Measurements from ENCODE around the gene GPR107.

Gene GPR107

DNA sequence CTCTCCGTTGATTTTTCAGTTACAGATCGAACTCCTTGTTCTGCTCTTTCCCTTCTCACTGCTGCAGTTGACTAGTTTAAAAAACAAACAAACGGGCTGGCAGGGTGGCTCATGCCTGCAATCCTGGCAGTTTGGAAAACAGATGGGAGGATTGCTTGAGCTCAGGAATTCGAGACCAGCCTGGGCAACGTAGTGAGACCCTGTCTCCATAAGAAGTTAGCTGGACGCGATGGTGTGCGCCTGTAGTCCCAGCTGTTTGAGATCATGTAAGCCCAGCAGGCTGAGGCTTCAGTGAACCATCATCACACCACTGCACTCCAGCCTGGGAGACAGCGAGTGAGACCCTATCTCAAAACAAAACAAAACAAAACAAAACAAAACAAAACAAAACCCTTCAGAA lies 67.1 kb downstream of the GPR107 start:
- Histone ChIP-seq H3K9ac (ENCODE audit: insufficient read length) (no peak overlapping the region), H3K9me3 (ENCODE audit: low read depth, low read length) (no peaks in the 10 kb centered on the region), H3K27ac (no peak overlapping the region), H3K4me3 (no peak overlapping the region), H3K36me3 (ENCODE audit: insufficient read depth, low read length) (no peaks in the 10 kb centered on the region)
- TF ChIP-seq POLR2AphosphoS5 (IDR thresholded peaks at IDR 0.05; ENCODE audit: borderline replicate concordance, low read depth, low read length) (no peak), EZH2 (IDR thresholded peaks at IDR 0.05) (no peak), FOXP2 (optimal IDR thresholded peaks at IDR 0.05; ENCODE audit: control extremely low read depth, extremely low read length, insufficient read depth) (no peak)
- no peak for DNase-seq (ENCODE audit: low read depth, low spot score)

GRCh38 chr9:130122456-130122855 lies 68.8 kb downstream of the GPR107 start:
- Histone ChIP-seq H3K9ac (ENCODE audit: insufficient read length) (no peak overlapping the region), H3K9me3 (ENCODE audit: low read depth, low read length) (no peaks in the 10 kb centered on the region), H3K4me3 (no peak overlapping the region), H3K36me3 (ENCODE audit: insufficient read depth, low read length) (0 out of 2 replicates have a peak, but pooled peaks cover 9% of the 10 kb centered on the region), H3K27ac (no peak overlapping the region)
- no peak for TF ChIP-seq FOXP2 (optimal IDR thresholded peaks at IDR 0.05; ENCODE audit: control extremely low read depth, extremely low read length, insufficient read depth)
- TF ChIP-seq POLR2AphosphoS5 (IDR thresholded peaks at IDR 0.05; ENCODE audit: borderline replicate concordance, low read depth, low read length), result no peak
- no peak for TF ChIP-seq EZH2 (IDR thresholded peaks at IDR 0.05)
- no peak for DNase-seq (ENCODE audit: low read depth, low spot score)

GRCh38 chr9:130124085-130124860 lies 70.6 kb downstream of the GPR107 start:
- H3K9me3 ChIP-seq (ENCODE audit: low read depth, low read length), result no peaks in the 10 kb centered on the region
- DNase-seq (ENCODE audit: low read depth, low spot score), result no peak
- H3K36me3 ChIP-seq (ENCODE audit: insufficient read depth, low read length), result peaks cover 21% of the 10 kb centered on the region; the same call in 1 of the 2 replicates
- no peak overlapping the region for H3K27ac ChIP-seq
- no peak overlapping the region for H3K4me3 ChIP-seq
- TF ChIP-seq EZH2 (IDR thresholded peaks at IDR 0.05) (no peak), POLR2AphosphoS5 (IDR thresholded peaks at IDR 0.05; ENCODE audit: borderline replicate concordance, low read depth, low read length) (no peak), FOXP2 (optimal IDR thresholded peaks at IDR 0.05; ENCODE audit: control extremely low read depth, extremely low read length, insufficient read depth) (no peak)
- H3K9ac ChIP-seq (ENCODE audit: insufficient read length), result no peak overlapping the region

DNA sequence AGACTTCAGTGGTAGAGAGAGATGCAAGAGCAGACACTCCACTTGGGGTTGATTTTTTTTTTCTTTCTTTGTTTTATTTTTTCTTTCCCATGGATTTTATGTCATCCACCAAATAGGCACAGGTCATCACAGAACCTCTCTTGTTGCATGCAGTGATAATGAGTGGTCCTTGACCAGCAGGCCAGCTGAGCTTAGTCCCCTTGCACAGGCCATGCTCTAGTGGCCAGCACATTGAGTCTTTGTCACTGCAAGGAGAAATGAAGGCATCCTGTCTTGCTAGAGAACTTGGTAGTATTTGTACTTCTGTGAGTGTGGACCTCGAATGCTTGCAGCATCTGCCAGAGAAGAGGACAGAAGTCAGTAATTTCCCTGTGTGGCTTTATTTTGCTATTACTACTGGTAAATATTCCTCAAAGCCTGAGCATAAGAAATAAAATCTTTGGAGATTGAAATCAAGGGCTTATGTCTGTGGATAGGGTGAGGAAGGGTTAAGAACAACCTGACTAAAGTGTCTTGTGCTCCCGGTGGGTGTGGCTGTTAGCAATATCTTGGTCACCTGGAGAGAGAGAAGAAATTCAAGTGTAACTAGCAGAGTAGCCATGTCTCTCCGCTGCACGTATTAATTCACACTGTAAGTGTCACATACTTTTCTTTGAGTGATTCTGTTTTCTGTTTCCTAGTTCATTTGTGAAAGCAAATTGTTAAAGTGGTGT lies 73.2 kb downstream of the GPR107 start:
- H3K27ac ChIP-seq, result 0 out of 2 replicates have a peak overlapping the region, but pooled peaks have one; percentile 25
- H3K4me3 ChIP-seq, result no peak overlapping the region
- DNase-seq (ENCODE audit: low read depth, low spot score), result no peak
- H3K36me3 ChIP-seq (ENCODE audit: insufficient read depth, low read length), result peaks cover 25% of the 10 kb centered on the region; the same call in 1 of the 2 replicates
- no peaks in the 10 kb centered on the region for H3K9me3 ChIP-seq (ENCODE audit: low read depth, low read length)
- no peak for TF ChIP-seq FOXP2 (optimal IDR thresholded peaks at IDR 0.05; ENCODE audit: control extremely low read depth, extremely low read length, insufficient read depth)
- TF ChIP-seq EZH2 (IDR thresholded peaks at IDR 0.05), result no peak
- no peak for TF ChIP-seq POLR2AphosphoS5 (IDR thresholded peaks at IDR 0.05; ENCODE audit: borderline replicate concordance, low read depth, low read length)
- H3K9ac ChIP-seq (ENCODE audit: insufficient read length), result no peak overlapping the region

DNA sequence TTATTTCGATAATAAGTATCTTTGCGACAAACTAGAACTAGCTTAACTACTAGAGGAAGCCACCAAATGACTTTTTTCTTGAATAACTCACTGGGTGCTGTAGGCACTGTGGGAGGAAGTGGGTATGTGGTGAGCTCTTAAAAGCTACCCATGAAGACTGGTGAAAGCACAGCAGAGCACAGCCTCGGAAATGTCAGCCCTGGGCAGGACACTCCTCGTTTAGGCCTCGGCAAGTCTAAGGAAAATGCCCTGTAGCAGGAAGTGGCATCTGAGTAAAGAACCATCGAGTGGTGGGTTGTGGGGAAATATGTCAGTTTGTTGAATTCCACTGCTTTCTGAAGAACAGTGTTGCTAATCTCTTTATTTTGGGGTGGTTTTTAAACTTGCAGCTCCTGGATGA lies 74.5 kb downstream of the GPR107 start:
- peaks cover 25% of the 10 kb centered on the region; the same call in 1 of the 2 replicates for H3K36me3 ChIP-seq (ENCODE audit: insufficient read depth, low read length)
- H3K4me3 ChIP-seq, result no peak overlapping the region
- H3K27ac ChIP-seq, result peak overlapping the region; percentile 46; the same call in 1 of the 2 replicates
- TF ChIP-seq POLR2AphosphoS5 (IDR thresholded peaks at IDR 0.05; ENCODE audit: borderline replicate concordance, low read depth, low read length), result no peak
- no peak for TF ChIP-seq EZH2 (IDR thresholded peaks at IDR 0.05)
- no peak for TF ChIP-seq FOXP2 (optimal IDR thresholded peaks at IDR 0.05; ENCODE audit: control extremely low read depth, extremely low read length, insufficient read depth)
- no peak overlapping the region for H3K9ac ChIP-seq (ENCODE audit: insufficient read length)
- H3K9me3 ChIP-seq (ENCODE audit: low read depth, low read length), result no peaks in the 10 kb centered on the region
- DNase-seq (ENCODE audit: low read depth, low spot score), result no peak

GRCh38 chr9:130128733-130129431 lies 75.2 kb downstream of the GPR107 start:
- TF ChIP-seq EZH2 (IDR thresholded peaks at IDR 0.05) (no peak), POLR2AphosphoS5 (IDR thresholded peaks at IDR 0.05; ENCODE audit: borderline replicate concordance, low read depth, low read length) (no peak), FOXP2 (optimal IDR thresholded peaks at IDR 0.05; ENCODE audit: control extremely low read depth, extremely low read length, insufficient read depth) (no peak)
- DNase-seq (ENCODE audit: low read depth, low spot score), result no peak
- H3K9me3 ChIP-seq (ENCODE audit: low read depth, low read length), result no peaks in the 10 kb centered on the region
- no peak overlapping the region for H3K9ac ChIP-seq (ENCODE audit: insufficient read length)
- H3K4me3 ChIP-seq, result no peak overlapping the region
- peaks cover 25% of the 10 kb centered on the region; the same call in 1 of the 2 replicates for H3K36me3 ChIP-seq (ENCODE audit: insufficient read depth, low read length)
- peak overlapping the region; percentile 46; the same call in 1 of the 2 replicates for H3K27ac ChIP-seq

DNA sequence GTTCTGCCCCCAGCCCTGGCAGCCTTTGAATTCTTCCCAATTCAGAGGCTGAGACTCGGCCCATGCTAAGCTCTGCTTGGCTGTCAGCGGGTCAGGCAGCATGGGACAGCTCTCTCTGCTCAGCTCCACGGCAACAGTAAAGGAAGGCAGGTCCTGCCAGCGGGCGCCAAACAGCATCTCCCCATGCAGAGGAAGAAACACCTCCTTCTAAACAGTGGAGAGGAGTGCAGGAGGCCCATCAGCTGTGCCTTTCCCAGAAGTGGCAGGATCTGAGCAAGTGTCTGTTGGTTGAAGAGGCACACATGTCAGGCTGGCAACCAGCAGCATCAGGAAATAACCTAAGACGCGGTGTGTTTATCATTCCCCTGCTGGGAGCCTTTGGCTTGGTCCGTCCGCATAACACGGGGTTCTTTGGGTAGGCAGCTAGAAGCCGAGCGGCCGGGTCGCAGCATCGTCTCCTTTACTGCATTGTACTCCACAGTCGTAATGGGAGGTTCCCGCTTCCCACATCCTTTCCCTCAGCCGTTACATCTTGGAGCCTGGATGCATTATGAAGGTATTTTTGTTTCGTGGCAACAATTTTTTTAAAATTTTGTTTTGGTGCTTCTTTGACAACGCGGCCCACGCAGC lies 75.8 kb downstream of the GPR107 start:
- DNase-seq (ENCODE audit: low read depth, low spot score), result no peak
- H3K27ac ChIP-seq, result no peak overlapping the region
- H3K36me3 ChIP-seq (ENCODE audit: insufficient read depth, low read length), result peaks cover 25% of the 10 kb centered on the region; the same call in 1 of the 2 replicates
- no peak for TF ChIP-seq EZH2 (IDR thresholded peaks at IDR 0.05)
- no peak for TF ChIP-seq FOXP2 (optimal IDR thresholded peaks at IDR 0.05; ENCODE audit: control extremely low read depth, extremely low read length, insufficient read depth)
- TF ChIP-seq POLR2AphosphoS5 (IDR thresholded peaks at IDR 0.05; ENCODE audit: borderline replicate concordance, low read depth, low read length), result no peak
- H3K9me3 ChIP-seq (ENCODE audit: low read depth, low read length), result no peaks in the 10 kb centered on the region
- H3K4me3 ChIP-seq, result no peak overlapping the region
- H3K9ac ChIP-seq (ENCODE audit: insufficient read length), result no peak overlapping the region
